ENCODE measurements around the gene CERS1.

DNA sequence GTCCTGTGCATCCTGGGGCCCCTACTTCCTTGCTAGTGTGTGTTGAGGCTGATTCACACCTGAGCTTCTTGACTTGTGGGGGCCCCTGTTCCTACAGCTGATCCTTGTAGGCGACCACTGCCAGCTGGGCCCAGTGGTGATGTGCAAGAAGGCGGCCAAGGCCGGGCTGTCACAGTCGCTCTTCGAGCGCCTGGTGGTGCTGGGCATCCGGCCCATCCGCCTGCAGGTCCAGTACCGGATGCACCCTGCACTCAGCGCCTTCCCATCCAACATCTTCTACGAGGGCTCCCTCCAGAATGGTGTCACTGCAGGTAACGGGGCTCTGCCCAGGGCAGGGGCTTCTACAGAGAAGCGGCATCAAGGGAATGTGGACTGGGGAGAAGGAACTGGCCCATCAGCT, 38.7 kb downstream of the CERS1 start:
- TF ChIP-seq POLR2A (IDR thresholded peaks at IDR 0.05; ENCODE audit: low read depth, low read length) (no peak), POLR2AphosphoS5 (IDR thresholded peaks at IDR 0.05; ENCODE audit: low read depth, low read length) (no peak), POU2F2 (IDR thresholded peaks at IDR 0.05; ENCODE audit: low read depth, low read length) (no peak), SPI1 (IDR thresholded peaks at IDR 0.05; ENCODE audit: low read depth, low read length) (no peak)
